IMR-90 (cell line): Measurements from ENCODE around the gene CLIC4. TPM values are rescaled to one million over a fixed set of nuclear protein-coding genes. Genes with fewer than 3 reads are reported as not detected.

Experiments used
- ATAC-seq: fragments of 200-7000 bp; cut with Tn5 transposase; 2 replicates; pipeline ENCODE4 v1.9.1; 2020; ENCODE audit warnings: low read depth, mild to moderate bottlenecking, moderate library complexity
- BruUV-seq: library from RNA; stranded (reverse); fragments of 400-500 nt; replicated peaks from 2 replicates; lab custom pipeline; 2021; lab: Mats Ljungman, UMichigan
- CTCF ChIA-PET: fragments of 300-600 bp; formaldehyde crosslinking; extraction: SDS; loops from one replicate; lab custom pipeline; 2021; ENCODE audit warnings: antibody characterized with exemption; lab: Yijun Ruan, JAX
- POLR2A ChIA-PET: fragments of 300-600 bp; sonication (Branson Sonifier 250); formaldehyde crosslinking; loops from one replicate; lab custom pipeline; 2022; ENCODE audit warnings: antibody characterized with exemption; ENCODE audit not compliant: unreplicated experiment; lab: Charles Lee
- DNase-seq: peaks from one replicate; pipeline ENCODE4 v3.0.0; 2013
- H2AFZ ChIP-seq: replicated peaks from 2 replicates; pipeline ENCODE3; 2013; ENCODE audit warnings: low read length, mild to moderate bottlenecking; ENCODE audit not compliant: poor library complexity
- H2AK5ac ChIP-seq: 2 replicates; pipeline ENCODE4 v1.6.1; 2013; ENCODE audit warnings: low read depth, low read length, inconsistent platforms
- H2AK9ac ChIP-seq: replicated peaks from 2 replicates; pipeline ENCODE3; 2013; ENCODE audit warnings: mild to moderate bottlenecking, low read depth, low read length, moderate library complexity; ENCODE audit not compliant: poor library complexity
- H2BK120ac ChIP-seq: 2 replicates; pipeline ENCODE4 v1.6.1; 2013; ENCODE audit warnings: low read depth, low read length, inconsistent platforms
- H2BK15ac ChIP-seq: 3 replicates; pipeline ENCODE4 v1.6.1; 2013; ENCODE audit warnings: low read depth, low read length, inconsistent platforms
- H2BK20ac ChIP-seq: 2 replicates; pipeline ENCODE4 v1.6.1; 2013; ENCODE audit warnings: low read depth, mild to moderate bottlenecking, inconsistent platforms, low read length, moderate library complexity
- H2BK5ac ChIP-seq: 2 replicates; pipeline ENCODE4 v1.6.1; 2013; ENCODE audit warnings: mild to moderate bottlenecking, low read depth, low read length, inconsistent platforms; ENCODE audit not compliant: poor library complexity, severe bottlenecking
- H3K14ac ChIP-seq: replicated peaks from 2 replicates; pipeline ENCODE4 v1.6.1; 2013; ENCODE audit warnings: low read depth, low read length, inconsistent platforms
- H3K18ac ChIP-seq: 2 replicates; pipeline ENCODE4 v1.6.1; 2013; ENCODE audit warnings: low read depth, low read length, control low read depth
- H3K23ac ChIP-seq: 2 replicates; pipeline ENCODE4 v1.6.1; 2013; ENCODE audit warnings: low read depth, low read length, inconsistent platforms
- H3K27ac ChIP-seq: 2 replicates; pipeline ENCODE4 v1.5.1; 2013; ENCODE audit warnings: mild to moderate bottlenecking, control low read depth, low read length; ENCODE audit not compliant: insufficient read depth
- H3K27me3 ChIP-seq: 2 replicates; pipeline ENCODE4 v1.6.1; 2013; ENCODE audit warnings: low read length; ENCODE audit not compliant: control insufficient read depth, insufficient read depth
- H3K36me3 ChIP-seq: 2 replicates; pipeline ENCODE4 v1.6.1; 2013; ENCODE audit warnings: low read length, mixed read lengths; ENCODE audit not compliant: control insufficient read depth, insufficient read depth
- H3K4ac ChIP-seq: 2 replicates; pipeline ENCODE4 v1.6.1; 2013; ENCODE audit warnings: low read depth, low read length, inconsistent platforms
- H3K4me1 ChIP-seq: 2 replicates; pipeline ENCODE4 v1.6.1; 2013; ENCODE audit warnings: low read length, mixed read lengths; ENCODE audit not compliant: control insufficient read depth, insufficient read depth
- H3K4me2 ChIP-seq: 2 replicates; pipeline ENCODE4 v1.6.1; 2013; ENCODE audit warnings: low read depth, mild to moderate bottlenecking, control low read depth, low read length, moderate library complexity
- H3K4me3 ChIP-seq: 2 replicates; pipeline ENCODE4 v1.5.1; 2013; ENCODE audit warnings: low read depth, mild to moderate bottlenecking, control low read depth, low read length, moderate library complexity; ENCODE audit not compliant: insufficient read depth
- H3K56ac ChIP-seq: 2 replicates; pipeline ENCODE4 v1.6.1; 2013; ENCODE audit warnings: low read length, inconsistent platforms; ENCODE audit not compliant: insufficient read depth; ENCODE audit errors: extremely low read depth
- H3K79me1 ChIP-seq, 2 experiments: 2 replicates each; pipeline ENCODE4 v1.6.1; 2013; ENCODE audit warnings: low read length in 2 of 2, inconsistent platforms in 1 of 2, low read depth in 1 of 2
- H3K9ac ChIP-seq: 2 replicates; pipeline ENCODE4 v1.6.1; 2013; ENCODE audit warnings: low read depth, low read length, control low read depth
- H3K9me1 ChIP-seq: 2 replicates; pipeline ENCODE4 v1.6.1; 2013; ENCODE audit warnings: low read length, inconsistent platforms; ENCODE audit not compliant: insufficient read depth
- H3K9me3 ChIP-seq: 2 replicates; pipeline ENCODE4 v1.6.1; 2013; ENCODE audit warnings: low read length; ENCODE audit not compliant: control insufficient read depth, insufficient read depth
- H4K20me1 ChIP-seq: 2 replicates; pipeline ENCODE4 v1.6.1; 2013; ENCODE audit warnings: low read length, inconsistent platforms; ENCODE audit not compliant: insufficient read depth
- H4K5ac ChIP-seq: 2 replicates; pipeline ENCODE4 v1.6.1; 2013; ENCODE audit warnings: mild to moderate bottlenecking, low read depth, low read length, control low read depth
- H4K8ac ChIP-seq, 2 experiments: 2 replicates each; pipeline ENCODE4 v1.6.1; 2013; ENCODE audit warnings: low read depth in 2 of 2, low read length in 2 of 2, control low read depth in 1 of 2, inconsistent platforms in 1 of 2
- H4K91ac ChIP-seq: 2 replicates; pipeline ENCODE4 v1.6.1; 2013; ENCODE audit warnings: low read depth, low read length, inconsistent platforms; ENCODE audit not compliant: insufficient read depth
- BHLHE40 ChIP-seq: fragments of 150-350 bp; IDR thresholded peaks from 2 replicates; pipeline ENCODE4 v1.6.1; 2016; ENCODE audit warnings: mild to moderate bottlenecking, low read depth, low read length
- CEBPB ChIP-seq: IDR thresholded peaks from 2 replicates; pipeline ENCODE4 v1.6.1; 2012; ENCODE audit warnings: low read depth, low read length, improper control_type of control experiment
- CHD1 ChIP-seq: IDR thresholded peaks from 2 replicates; pipeline ENCODE4 v1.6.1; 2012; ENCODE audit warnings: low read depth, low read length, improper control_type of control experiment
- CTCF ChIP-seq: conservative IDR thresholded peaks from 2 replicates; pipeline ENCODE4 v1.5.1; 2012; ENCODE audit warnings: mild to moderate bottlenecking, low read depth, low read length, improper control_type of control experiment
- ELK1 ChIP-seq: fragments of 150-350 bp; IDR thresholded peaks from 2 replicates; pipeline ENCODE4 v1.6.1; 2016; ENCODE audit warnings: low read depth, mild to moderate bottlenecking, low read length, moderate library complexity, borderline replicate concordance
- MAFK ChIP-seq: IDR thresholded peaks from 2 replicates; pipeline ENCODE4 v1.6.1; 2012; ENCODE audit warnings: low read depth, low read length, improper control_type of control experiment
- NFE2L2 ChIP-seq: fragments of 150-350 bp; IDR thresholded peaks from 2 replicates; pipeline ENCODE4 v1.6.1; 2016; ENCODE audit warnings: low read depth, mild to moderate bottlenecking, low read length
- POLR2A ChIP-seq: IDR thresholded peaks from 2 replicates; pipeline ENCODE4 v1.6.1; 2012; ENCODE audit warnings: mild to moderate bottlenecking, low read depth, low read length
- RCOR1 ChIP-seq: IDR thresholded peaks from 2 replicates; pipeline ENCODE4 v1.6.1; 2012; ENCODE audit warnings: mild to moderate bottlenecking, low read length, improper control_type of control experiment; ENCODE audit not compliant: insufficient replicate concordance
- RFX5 ChIP-seq: IDR thresholded peaks from 2 replicates; pipeline ENCODE4 v1.8.0; 2012; ENCODE audit warnings: low read depth, mild to moderate bottlenecking, low read length, moderate library complexity
- USF2 ChIP-seq: fragments of 150-350 bp; IDR thresholded peaks from 2 replicates; pipeline ENCODE4 v1.6.1; 2017; ENCODE audit warnings: mild to moderate bottlenecking, antibody characterized with exemption, low read length, low read depth
- WGBS, 2 experiments: methylation state at CpG; one replicate each; pipeline versions ENCODE4 v1.1.5 to v1.1.7; 2013; ENCODE audit warnings: missing lambda C conversion rate in 2 of 2; ENCODE audit not compliant: insufficient read length in 1 of 2; ENCODE audit errors: extremely low coverage in 2 of 2; 5-methylcytosine and 5-hydroxymethylcytosine counted together
- dilution Hi-C: fragments of 300-500 bp; cut with HindIII; formaldehyde crosslinking; loops from one replicate; pipeline ENCODE4 v1.14.3; 2018; ENCODE audit warnings: low sequenced_read_pairs; ENCODE audit not compliant: unreplicated experiment
- in situ Hi-C: fragments of 300-500 bp; cut with MboI; formaldehyde crosslinking; loops from 3 replicates; pipeline ENCODE4 v1.14.3; 2019; ENCODE audit warnings: low sequenced_read_pairs, inconsistent platforms, mixed read lengths
- intact Hi-C: fragments of 100-400 bp; cut with micrococcal nuclease; formaldehyde crosslinking; loops from 2 replicates; pipeline ENCODE4 v1.10.0; 2022
- polyA plus RNA-seq, 3 experiments: library from polyadenylated mRNA; depleted of rRNA; stranded (reverse); fragments of >200 nt; gene quantifications; 2 replicates each; pipeline ENCODE4 v1.2.3, GENCODE V29; 2012; ENCODE audit warnings: low replicate concordance in 1 of 3
- total RNA-seq: library from RNA; depleted of rRNA; stranded (reverse); fragments of >200 nt; gene quantifications from 2 replicates; pipeline ENCODE4 v1.2.3, GENCODE V29; 2012

The CLIC4 gene
- total and polyA plus RNA-seq, 2 of the 4 experiments (the other 2 are of a cell fraction): 242 to 392 TPM

- no TSS peak for BruUV-seq
- ChIA-PET POLR2A (no interaction called here), CTCF (no interaction called here)
- Histone ChIP-seq H2BK5ac (peak overlapping the region; percentile 64), H3K36me3 (peaks cover 7% of the 10 kb centered on the region), H3K4me3 (no peak overlapping the region), H3K4me2 (no peak overlapping the region), H3K9me1 (peaks cover 8% of the 10 kb centered on the region; the same call in 1 of the 2 replicates), H4K20me1 (peaks cover 87% of the 10 kb centered on the region), H2AFZ (no peak overlapping the region), H3K56ac (no peak overlapping the region), H3K18ac (no peak overlapping the region), H2AK5ac (no peak overlapping the region), H3K79me1 (peaks cover 0 to 51% of the 10 kb centered on the region in 2 experiments; a peak in 2 of 4 replicates), H3K9ac (no peak overlapping the region), H3K4me1 (peaks cover 4% of the 10 kb centered on the region; the same call in 1 of the 2 replicates), H2BK15ac (no peak overlapping the region), H4K8ac (no peak overlapping the region), H2BK120ac (no peak overlapping the region), H4K91ac (no peak overlapping the region), H3K23ac (peak overlapping the region; percentile 45; the same call in 1 of the 2 replicates), H4K5ac (no peak overlapping the region), H3K9me3 (no peaks in the 10 kb centered on the region), H3K4ac (no peak overlapping the region), H3K27me3 (no peaks in the 10 kb centered on the region), H2BK20ac (no peak overlapping the region), H3K14ac (no peak overlapping the region), H3K27ac (no peak overlapping the region), H2AK9ac (no peak overlapping the region)
- dilution Hi-C loops: no loop called here
- no peak for DNase-seq
- intact Hi-C loops: loop anchor here (5.0 kb wide), 1 partner anchor 44 kb away; no protein-coding TSS in a partner anchor
- TF ChIP-seq MAFK: no peak
- no peak for TF ChIP-seq RFX5
- no peak for TF ChIP-seq POLR2A
- TF ChIP-seq NFE2L2: no peak
- TF ChIP-seq USF2: no peak
- no peak for TF ChIP-seq CHD1
- no peak for TF ChIP-seq CEBPB
- TF ChIP-seq CTCF: no peak
- no peak for TF ChIP-seq RCOR1
- TF ChIP-seq BHLHE40: no peak
- no peak for TF ChIP-seq ELK1
- no peak; the same call in 1 of the 2 replicates for ATAC-seq
- in situ Hi-C loops: no loop called here
- no CpG with 5 or more reads among the region's 1 CpG for WGBS, 2 experiments
Observed at GRCh38 chr1:24783713-24784112, 38.5 kb downstream of the CLIC4 start.
